ENCODE data around the gene PGM2. TPM values are rescaled to one million over a fixed set of nuclear protein-coding genes. Genes with fewer than 3 reads are reported as not detected.
"Not testable (repeated sequence)": the region's sequence is repeated elsewhere in the genome, so short reads cannot be mapped to it uniquely, and the experiment has no call there.

The PGM2 gene
- total RNA-seq, 1 experiment from 2014 or later, result 23.7 TPM

GRCh38 chr4:37799941-37800554, 26.4 kb upstream of the PGM2 start:
- no peaks in the 10 kb centered on the region for H3K36me3 ChIP-seq (replicated peaks; ENCODE audit: control insufficient read depth, insufficient read depth, low read length)
- no peaks in the 10 kb centered on the region for H3K27me3 ChIP-seq (ENCODE audit: control insufficient read depth, insufficient read depth, low read length)
- no peak for DNase-seq
- H3K4me3 ChIP-seq (ENCODE audit: insufficient read depth, low read depth, low read length), result no peak overlapping the region

- H3K27me3 ChIP-seq (ENCODE audit: control insufficient read depth, insufficient read depth, low read length), result no peaks in the 10 kb centered on the region
- peak; percentile 41 for DNase-seq
- no peak overlapping the region for H3K4me3 ChIP-seq (ENCODE audit: insufficient read depth, low read depth, low read length)
- H3K36me3 ChIP-seq (replicated peaks; ENCODE audit: control insufficient read depth, insufficient read depth, low read length), result no peaks in the 10 kb centered on the region
Observed at GRCh38 chr4:37802068-37802666, 24.3 kb upstream of the PGM2 start.

- Histone ChIP-seq H3K27me3 (ENCODE audit: control insufficient read depth, insufficient read depth, low read length) (no peaks in the 10 kb centered on the region), H3K36me3 (replicated peaks; ENCODE audit: control insufficient read depth, insufficient read depth, low read length) (no peaks in the 10 kb centered on the region), H3K4me3 (ENCODE audit: insufficient read depth, low read depth, low read length) (no peak overlapping the region)
- DNase-seq, result no peak
Observed at GRCh38 chr4:37803348-37803973, 23.0 kb upstream of the PGM2 start.

- DNase-seq, result no peak
- H3K27me3 ChIP-seq (ENCODE audit: control insufficient read depth, insufficient read depth, low read length), result no peaks in the 10 kb centered on the region
- H3K4me3 ChIP-seq (ENCODE audit: insufficient read depth, low read depth, low read length), result no peak overlapping the region
- H3K36me3 ChIP-seq (replicated peaks; ENCODE audit: control insufficient read depth, insufficient read depth, low read length), result no peaks in the 10 kb centered on the region
Observed at GRCh38 chr4:37805091-37805490, 21.4 kb upstream of the PGM2 start.

- H3K27me3 ChIP-seq (ENCODE audit: control insufficient read depth, insufficient read depth, low read length), result no peaks in the 10 kb centered on the region
- H3K36me3 ChIP-seq (replicated peaks; ENCODE audit: control insufficient read depth, insufficient read depth, low read length), result no peaks in the 10 kb centered on the region
- H3K4me3 ChIP-seq (ENCODE audit: insufficient read depth, low read depth, low read length), result no peak overlapping the region
- no peak for DNase-seq
Observed at GRCh38 chr4:37812713-37813112, 13.8 kb upstream of the PGM2 start.

- DNase-seq, result no peak
- H3K36me3 ChIP-seq (replicated peaks; ENCODE audit: control insufficient read depth, insufficient read depth, low read length), result no peaks in the 10 kb centered on the region
- no peaks in the 10 kb centered on the region for H3K27me3 ChIP-seq (ENCODE audit: control insufficient read depth, insufficient read depth, low read length)
- no peak overlapping the region for H3K4me3 ChIP-seq (ENCODE audit: insufficient read depth, low read depth, low read length)
Observed at GRCh38 chr4:37815591-37815990, 10.9 kb upstream of the PGM2 start.

GRCh38 chr4:37816006-37816405, 10.5 kb upstream of the PGM2 start:
- Histone ChIP-seq H3K4me3 (ENCODE audit: insufficient read depth, low read depth, low read length) (no peak overlapping the region), H3K36me3 (replicated peaks; ENCODE audit: control insufficient read depth, insufficient read depth, low read length) (no peaks in the 10 kb centered on the region), H3K27me3 (ENCODE audit: control insufficient read depth, insufficient read depth, low read length) (no peaks in the 10 kb centered on the region)
- DNase-seq, result no peak

GRCh38 chr4:37816719-37817118, 9.8 kb upstream of the PGM2 start:
- DNase-seq, result no peak
- H3K4me3 ChIP-seq (ENCODE audit: insufficient read depth, low read depth, low read length), result no peak overlapping the region
- H3K27me3 ChIP-seq (ENCODE audit: control insufficient read depth, insufficient read depth, low read length), result no peaks in the 10 kb centered on the region
- no peaks in the 10 kb centered on the region for H3K36me3 ChIP-seq (replicated peaks; ENCODE audit: control insufficient read depth, insufficient read depth, low read length)

GRCh38 chr4:37818752-37819151, 7.7 kb upstream of the PGM2 start:
- DNase-seq, result no peak
- no peaks in the 10 kb centered on the region for H3K27me3 ChIP-seq (ENCODE audit: control insufficient read depth, insufficient read depth, low read length)

GRCh38 chr4:37820458-37820857, 6.0 kb upstream of the PGM2 start:
- not testable (repeated sequence) for H3K36me3 ChIP-seq (replicated peaks; ENCODE audit: control insufficient read depth, insufficient read depth, low read length); H3K27me3 ChIP-seq (ENCODE audit: control insufficient read depth, insufficient read depth, low read length); DNase-seq; H3K4me3 ChIP-seq (ENCODE audit: insufficient read depth, low read depth, low read length)

More at GRCh38 chr4:37818752-37819151, 7.7 kb upstream of the PGM2 start:
- Histone ChIP-seq H3K4me3 (ENCODE audit: insufficient read depth, low read depth, low read length) (no peak overlapping the region), H3K36me3 (replicated peaks; ENCODE audit: control insufficient read depth, insufficient read depth, low read length) (no peaks in the 10 kb centered on the region)

- Histone ChIP-seq H3K36me3 (replicated peaks; ENCODE audit: control insufficient read depth, insufficient read depth, low read length) (no peaks in the 10 kb centered on the region), H3K4me3 (ENCODE audit: insufficient read depth, low read depth, low read length) (no peak overlapping the region), H3K27me3 (ENCODE audit: control insufficient read depth, insufficient read depth, low read length) (peaks cover 5% of the 10 kb centered on the region)
- DNase-seq, result no peak
Observed at GRCh38 chr4:37821953-37822605, 4.4 kb upstream of the PGM2 start.

GRCh38 chr4:37825501-37825900, 985 bp upstream of the PGM2 start:
- not testable (repeated sequence) for H3K27me3 ChIP-seq (ENCODE audit: control insufficient read depth, insufficient read depth, low read length); DNase-seq; H3K36me3 ChIP-seq (replicated peaks; ENCODE audit: control insufficient read depth, insufficient read depth, low read length)
- peak overlapping the region; percentile 94 for H3K4me3 ChIP-seq (ENCODE audit: insufficient read depth, low read depth, low read length)

- peak overlapping the region; percentile 94 for H3K4me3 ChIP-seq (ENCODE audit: insufficient read depth, low read depth, low read length)
- H3K27me3 ChIP-seq (ENCODE audit: control insufficient read depth, insufficient read depth, low read length), result peaks cover 8% of the 10 kb centered on the region
- DNase-seq, result peak; percentile 32
- peaks cover 3% of the 10 kb centered on the region; the same call in 1 of the 2 replicates for H3K36me3 ChIP-seq (replicated peaks; ENCODE audit: control insufficient read depth, insufficient read depth, low read length)
Observed at GRCh38 chr4:37825968-37826294, 555 bp upstream of the PGM2 start.

- peak overlapping the region; percentile 94 for H3K4me3 ChIP-seq (ENCODE audit: insufficient read depth, low read depth, low read length)
- DNase-seq, result no peak
- peaks cover 8% of the 10 kb centered on the region for H3K27me3 ChIP-seq (ENCODE audit: control insufficient read depth, insufficient read depth, low read length)
- H3K36me3 ChIP-seq (replicated peaks; ENCODE audit: control insufficient read depth, insufficient read depth, low read length), result peaks cover 3% of the 10 kb centered on the region
Observed at GRCh38 chr4:37827030-37827685, 672 bp downstream of the PGM2 start.
